HG02759 (cell line): ENCODE data around the gene HNF1B.

Experiments used
- ATAC-seq: cut with Tn5 transposase; IDR thresholded peaks from one replicate; pipeline ENCODE4 v1.9.1; 2021; ENCODE audit warnings: mild to moderate bottlenecking, moderate library complexity; ENCODE audit not compliant: unreplicated experiment

HNF1B gene

GRCh38 chr17:37737081-37737480 is 7.8 kb downstream of the HNF1B start:
- no peak for ATAC-seq

DNA sequence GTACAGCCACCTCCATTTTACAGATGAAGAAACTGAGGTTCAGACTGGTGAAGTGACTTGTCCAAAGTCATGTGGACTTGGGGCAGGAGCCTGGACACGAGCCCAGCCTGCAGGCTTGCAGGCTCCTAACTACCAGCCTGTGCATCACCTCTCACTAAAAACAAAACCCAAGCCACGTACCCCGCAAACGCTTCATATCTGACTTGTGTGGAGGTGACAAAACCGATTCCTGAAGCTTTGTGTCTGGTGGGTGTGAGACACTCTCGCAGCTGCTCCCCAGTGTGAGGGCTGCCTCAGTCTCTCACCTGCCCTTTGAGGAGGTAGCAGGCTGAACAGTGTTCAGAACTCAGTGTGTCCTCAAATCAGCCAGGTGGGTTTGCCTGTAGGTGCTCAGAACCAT is 8.4 kb downstream of the HNF1B start:
- no peak for ATAC-seq

GRCh38 chr17:37735165-37735564 is 9.7 kb downstream of the HNF1B start:
- no peak for ATAC-seq

DNA sequence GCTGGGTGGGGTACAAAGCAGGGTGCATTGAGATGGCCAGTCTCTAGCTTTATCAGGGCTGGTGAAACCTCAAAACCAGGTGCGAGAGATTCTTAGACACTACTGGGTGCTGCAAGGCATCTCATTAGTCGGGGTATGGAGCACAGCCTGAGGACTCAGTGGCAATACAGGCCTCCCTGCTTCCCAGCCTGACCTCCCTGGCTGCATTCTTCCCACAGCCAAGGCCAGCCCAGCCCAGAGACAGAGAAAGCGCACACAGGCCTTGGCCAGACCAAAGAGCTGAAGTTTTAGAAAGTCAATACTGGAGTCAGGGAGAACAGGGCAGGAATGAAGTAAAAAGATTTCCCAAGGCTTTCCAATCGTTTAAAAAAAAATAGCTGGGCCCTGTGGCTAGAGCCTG is 12.5 kb downstream of the HNF1B start:
- no peak for ATAC-seq

DNA sequence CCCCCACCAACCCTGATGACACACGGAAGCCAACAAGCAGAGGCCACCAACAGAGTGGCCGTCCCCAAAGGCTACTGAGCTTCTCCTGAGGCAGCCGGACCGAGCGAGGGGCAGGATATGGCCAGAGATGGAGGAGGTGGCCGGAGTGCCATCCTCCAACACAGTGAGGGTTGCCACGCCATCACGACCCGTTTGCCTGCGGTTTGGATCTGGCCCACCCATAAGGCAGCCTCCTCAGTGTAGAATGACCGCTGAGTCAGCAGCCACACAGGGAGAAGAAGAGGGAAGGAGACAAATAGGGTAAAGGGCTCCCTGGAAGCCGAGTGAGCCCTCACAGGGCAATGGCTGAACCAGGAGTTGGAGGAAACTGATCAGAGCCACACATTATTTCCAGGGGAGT is 13.8 kb downstream of the HNF1B start:
- ATAC-seq = no peak

DNA sequence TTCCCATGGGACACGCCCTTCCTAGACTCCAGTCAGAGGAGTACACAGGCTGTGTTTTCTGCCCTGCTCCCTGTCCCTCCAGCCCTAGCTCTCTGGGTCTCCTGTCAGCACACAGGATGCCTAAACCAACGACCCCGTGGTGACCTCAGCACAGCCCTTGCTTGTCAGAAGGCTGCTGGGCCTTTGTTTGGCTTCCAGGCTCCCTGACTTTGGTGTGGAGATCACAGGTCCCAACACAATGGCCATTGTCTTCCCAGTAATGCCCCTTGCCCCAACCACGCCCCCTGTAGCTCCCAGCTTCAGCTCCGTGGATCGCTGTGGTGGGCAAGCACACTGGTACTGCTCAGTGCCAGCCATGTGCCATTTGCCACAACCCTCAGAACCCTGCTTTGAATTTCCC is 15.0 kb downstream of the HNF1B start:
- no peak for ATAC-seq

- no peak for ATAC-seq
These were observed 17.8 kb downstream of the HNF1B start for GRCh38 chr17:37726891-37727675.

DNA sequence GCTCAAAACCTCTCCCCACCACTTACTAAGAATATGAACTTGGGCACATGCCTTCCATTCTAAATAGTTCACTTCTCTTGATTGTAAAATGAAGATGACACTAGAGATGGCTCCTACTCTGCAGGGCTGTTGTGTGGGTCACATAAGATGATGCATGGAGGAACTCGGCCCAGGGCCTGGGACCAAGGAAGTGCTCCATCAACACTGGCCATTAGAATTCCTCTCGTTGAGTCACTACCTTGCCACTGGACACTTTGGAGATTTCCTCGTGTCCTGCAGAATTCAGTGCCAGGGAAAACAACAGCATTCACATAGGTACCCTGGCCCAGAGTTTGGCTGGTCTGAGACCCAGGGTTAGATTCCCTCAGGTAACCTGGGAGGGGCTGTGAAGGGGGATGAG is 18.6 kb downstream of the HNF1B start:
- no peak for ATAC-seq

- no peak for ATAC-seq
These were observed 19.2 kb downstream of the HNF1B start for GRCh38 chr17:37725601-37726146.

DNA sequence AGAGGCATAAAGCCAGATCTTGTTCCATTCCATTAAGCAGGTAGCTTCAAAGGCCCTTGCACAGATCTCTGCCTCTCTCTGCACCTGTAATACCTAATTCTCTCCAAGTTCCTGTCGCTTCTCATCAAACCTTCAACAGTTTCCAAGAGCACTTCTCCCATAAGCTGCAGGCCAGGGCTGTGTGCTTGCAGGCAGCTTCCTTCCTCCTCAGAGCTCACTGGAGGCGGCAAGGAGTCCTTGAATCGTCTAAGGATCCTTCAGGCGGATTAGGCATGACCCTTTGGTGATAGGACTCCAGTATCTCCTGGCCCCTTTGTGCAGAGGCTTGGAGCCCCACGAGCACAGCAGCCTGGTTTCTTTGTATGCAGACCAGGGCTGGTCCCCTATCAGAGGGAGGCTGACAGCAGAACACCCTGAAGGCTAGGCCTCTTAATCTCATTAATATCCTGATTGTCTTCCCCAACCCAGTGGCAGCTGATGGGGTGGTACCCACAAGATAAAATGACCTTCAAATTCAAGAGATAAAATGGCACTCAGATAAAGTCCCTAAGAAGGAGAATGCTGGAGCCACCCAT is 19.8 kb downstream of the HNF1B start:
- no peak for ATAC-seq

DNA sequence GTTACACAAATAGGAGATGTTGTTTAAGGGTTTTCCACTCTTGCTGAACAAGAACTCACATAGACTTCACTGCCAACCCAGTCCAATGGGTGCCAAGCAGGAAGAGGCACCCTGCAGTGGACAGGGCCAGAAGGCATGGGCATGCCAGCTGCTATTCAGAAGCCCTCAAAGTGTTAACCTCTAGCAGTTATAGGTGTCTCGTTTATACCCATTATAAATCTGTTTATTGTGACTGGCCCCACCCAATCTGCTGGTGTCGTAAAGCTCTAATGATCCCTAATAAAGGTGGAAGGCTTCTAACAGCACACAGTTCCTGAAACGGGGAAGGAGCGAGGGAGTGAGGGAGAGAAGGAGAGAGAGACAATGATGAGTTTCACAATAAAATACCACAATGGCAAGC is 23.9 kb downstream of the HNF1B start:
- ATAC-seq = no peak

DNA sequence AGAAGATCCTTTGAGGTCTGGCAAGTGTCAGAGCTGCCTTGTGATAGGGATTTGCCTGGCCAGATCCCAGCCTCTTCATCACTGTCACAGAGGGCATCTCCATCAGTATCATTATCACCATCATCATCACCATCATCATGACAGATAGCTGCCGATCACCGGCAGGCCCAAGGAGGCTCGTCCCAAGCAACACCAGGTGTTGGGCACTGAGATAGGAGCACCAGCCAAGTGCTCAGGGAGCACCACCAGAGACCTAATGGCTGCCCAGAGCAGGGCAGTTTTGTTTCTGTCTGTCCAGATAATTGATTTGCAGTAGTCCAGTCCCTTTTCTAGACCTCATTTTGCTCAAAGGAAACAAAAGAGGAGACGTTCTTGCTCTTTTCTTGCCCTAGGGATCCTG is 25.0 kb downstream of the HNF1B start:
- ATAC-seq = no peak

DNA sequence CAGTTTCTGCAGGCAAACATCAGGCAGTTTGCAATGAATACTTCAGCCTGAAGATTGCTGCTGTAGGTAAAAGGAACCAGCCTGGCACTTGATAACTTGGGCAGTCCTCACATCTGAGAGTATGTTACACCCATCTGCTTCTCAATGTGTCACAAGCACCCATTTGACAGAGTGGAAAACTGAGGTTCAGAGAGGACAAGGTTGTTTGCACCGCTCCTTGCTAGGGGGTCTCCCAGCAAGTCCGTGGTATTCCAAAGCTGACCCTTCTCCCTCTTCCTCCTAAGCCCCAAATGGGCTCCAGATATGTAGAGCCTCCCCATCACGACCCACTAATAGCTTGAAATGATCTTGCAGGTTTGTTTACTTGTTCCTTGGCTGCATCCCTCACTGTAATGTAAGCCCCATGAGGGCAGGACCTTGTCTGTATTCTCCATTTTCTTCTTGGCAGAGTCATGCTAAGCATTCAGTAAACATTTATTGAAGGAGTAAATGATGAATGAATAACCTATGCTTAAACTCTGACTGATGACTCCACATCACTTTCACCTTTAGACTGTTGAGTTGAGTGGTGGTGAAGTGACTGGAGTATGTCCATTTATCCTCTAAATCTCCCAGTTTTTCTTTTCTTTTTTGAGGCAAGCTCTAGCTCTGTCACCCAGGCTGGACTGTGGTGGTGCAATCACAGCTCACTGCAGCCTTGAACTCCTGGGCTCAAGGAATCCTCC is 26.4 kb downstream of the HNF1B start:
- ATAC-seq = no peak

DNA sequence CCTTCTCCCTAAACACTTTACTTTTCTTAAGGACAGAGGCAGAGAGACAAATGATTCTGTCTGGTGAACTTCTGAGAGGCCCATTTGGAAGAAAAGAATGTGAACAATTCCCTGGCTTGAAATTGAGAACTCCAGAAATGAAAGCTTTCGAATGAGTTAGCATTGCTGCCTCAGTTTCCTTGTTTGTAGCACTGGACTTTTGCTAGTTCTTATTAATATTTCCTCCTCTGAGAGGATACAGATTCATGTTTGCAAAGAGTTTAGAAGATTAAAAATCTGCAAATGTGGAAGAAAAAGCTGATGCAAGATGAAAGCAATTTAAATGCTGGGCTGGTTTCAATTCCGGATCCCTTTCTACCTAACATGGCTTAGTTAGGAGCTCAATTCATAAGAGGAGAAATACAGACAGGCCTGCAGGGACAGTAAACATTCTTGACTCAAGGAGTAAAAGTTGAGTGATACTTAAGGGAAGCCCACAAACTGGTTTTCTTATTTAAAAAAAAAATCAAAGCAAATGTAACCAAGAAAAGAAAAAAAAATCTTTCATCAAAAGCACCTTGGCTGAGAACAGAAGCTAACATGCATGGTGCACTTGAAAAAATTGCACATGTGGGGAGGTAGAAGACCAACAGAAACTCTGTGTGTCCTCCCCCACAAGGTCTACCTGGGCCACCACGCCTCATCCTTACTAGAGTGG is 27.1 kb downstream of the HNF1B start:
- ATAC-seq = no peak

DNA sequence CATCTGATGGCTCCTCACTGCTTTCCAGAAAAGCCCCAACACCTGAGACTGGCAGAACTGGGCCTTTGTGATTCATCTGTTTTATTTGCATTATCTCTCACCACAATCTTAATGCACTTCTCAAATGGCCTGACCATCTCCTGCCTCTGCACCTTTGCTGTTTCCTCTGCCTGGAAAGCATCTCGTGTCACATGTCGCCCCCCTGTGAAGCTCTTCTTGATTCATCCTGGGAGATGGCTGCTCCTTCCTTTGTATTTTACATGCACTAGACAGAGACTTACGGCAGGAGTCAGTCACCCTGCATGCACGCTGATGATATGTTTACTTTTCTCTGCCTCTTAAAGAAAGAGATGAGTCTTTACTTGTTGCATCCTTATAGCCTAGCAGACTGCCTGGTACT is 30.0 kb downstream of the HNF1B start:
- ATAC-seq = no peak

DNA sequence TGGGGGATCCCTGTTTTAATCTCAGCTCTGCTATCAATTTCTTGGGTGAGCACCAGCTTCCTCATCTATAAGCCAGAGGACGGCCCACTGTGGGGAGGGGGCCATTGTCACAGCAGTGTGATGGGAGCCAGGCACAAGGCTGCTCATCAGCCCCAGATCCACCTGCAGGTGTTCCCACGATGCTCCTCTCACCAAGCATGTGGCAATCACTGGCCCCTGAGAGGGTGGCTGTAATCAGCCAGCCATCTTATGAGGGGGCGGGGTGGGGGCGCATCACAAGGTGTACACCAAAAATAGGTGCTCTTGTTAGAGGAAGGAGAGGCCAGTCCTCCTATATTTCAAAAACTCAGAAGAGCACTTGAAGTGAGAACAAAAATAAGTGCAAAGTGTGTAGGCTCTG is 31.2 kb downstream of the HNF1B start:
- ATAC-seq = no peak

GRCh38 chr17:37713028-37713431 is 31.8 kb downstream of the HNF1B start:
- ATAC-seq = no peak

DNA sequence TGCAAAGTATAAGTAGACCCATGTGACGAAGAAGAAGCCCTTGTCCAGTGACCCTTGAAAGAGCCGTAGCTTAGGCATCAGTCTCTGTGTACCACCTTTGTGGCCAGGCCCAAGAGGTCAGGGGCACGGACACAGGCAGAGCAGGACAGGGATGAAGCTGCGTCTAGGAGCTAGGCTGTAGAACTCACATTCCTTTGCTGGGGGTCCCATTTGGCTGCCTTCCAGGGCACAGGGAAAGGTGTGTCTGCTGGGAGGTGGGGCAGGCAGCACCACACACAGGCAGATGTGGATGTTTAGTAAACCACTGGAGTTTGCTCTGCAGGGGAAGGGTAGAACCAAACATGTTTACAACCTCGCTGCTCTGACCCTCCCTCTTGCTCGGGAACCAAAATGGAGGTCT is 33.7 kb downstream of the HNF1B start:
- ATAC-seq = no peak

DNA sequence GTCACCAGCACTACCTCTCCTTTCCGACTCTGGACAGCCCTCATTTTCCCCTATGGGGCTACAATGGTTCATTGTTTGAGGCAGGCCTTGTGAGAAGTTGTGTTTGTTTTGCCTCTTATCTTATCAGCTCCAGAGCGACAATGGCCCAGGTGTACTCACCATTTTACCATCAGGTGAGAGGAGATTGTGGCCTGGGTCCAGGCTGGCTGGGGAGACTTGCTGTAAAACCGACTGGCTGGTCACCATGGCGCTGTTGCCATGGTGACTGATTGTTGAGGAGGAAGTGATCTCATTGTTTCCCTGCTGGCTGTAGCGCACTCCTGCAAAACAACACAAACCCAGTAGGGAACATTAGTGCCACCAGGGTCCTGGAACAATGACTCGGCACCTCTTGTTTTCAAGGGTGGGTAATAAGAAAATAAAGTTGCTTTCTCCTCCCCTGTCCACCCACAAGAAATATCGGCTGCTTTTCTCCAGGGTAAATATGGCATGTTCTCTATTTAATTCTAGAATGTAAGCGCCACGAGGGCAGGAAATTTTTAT is 34.4 kb downstream of the HNF1B start:
- ATAC-seq = no peak

DNA sequence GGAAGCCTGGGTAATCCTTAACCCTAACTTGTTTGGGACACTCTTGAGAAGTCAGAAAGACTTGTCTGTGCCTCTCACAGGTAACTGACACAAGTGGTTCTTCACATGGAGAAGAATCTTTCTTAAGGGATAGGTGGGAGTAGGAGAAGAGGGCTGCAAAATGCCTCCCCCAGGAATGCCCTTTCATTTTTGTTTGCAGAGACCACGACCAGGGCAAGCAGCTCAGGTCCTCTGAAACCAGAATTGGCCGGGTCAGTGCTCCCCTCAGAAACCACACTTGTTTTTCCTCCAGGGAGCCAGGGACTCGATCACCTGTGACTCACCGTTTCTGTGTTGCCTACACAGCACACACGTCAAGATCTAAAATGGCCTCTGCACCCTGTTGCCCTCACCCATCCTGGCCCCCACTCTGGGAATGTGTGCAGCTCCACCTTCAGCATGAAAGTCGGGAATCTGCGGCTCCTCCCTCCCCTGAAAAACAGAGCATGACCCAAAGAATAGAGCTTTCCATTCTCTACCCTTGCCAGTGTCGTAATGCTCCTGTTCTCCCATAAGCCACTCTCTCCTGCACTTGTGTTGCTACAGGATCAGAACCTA is 36.1 kb downstream of the HNF1B start:
- ATAC-seq = no peak
